GM18498 (cell line): ENCODE results near the gene GALNT17.

Source experiments
- ATAC-seq: cut with Tn5 transposase; IDR thresholded peaks from one replicate; pipeline ENCODE4 v1.9.1; 2021; ENCODE audit warnings: mild to moderate bottlenecking, moderate library complexity; ENCODE audit not compliant: unreplicated experiment

The GALNT17 gene

GRCh38 chr7:71486414-71486813, 354.5 kb downstream of the GALNT17 start:
- no peak for ATAC-seq

DNA sequence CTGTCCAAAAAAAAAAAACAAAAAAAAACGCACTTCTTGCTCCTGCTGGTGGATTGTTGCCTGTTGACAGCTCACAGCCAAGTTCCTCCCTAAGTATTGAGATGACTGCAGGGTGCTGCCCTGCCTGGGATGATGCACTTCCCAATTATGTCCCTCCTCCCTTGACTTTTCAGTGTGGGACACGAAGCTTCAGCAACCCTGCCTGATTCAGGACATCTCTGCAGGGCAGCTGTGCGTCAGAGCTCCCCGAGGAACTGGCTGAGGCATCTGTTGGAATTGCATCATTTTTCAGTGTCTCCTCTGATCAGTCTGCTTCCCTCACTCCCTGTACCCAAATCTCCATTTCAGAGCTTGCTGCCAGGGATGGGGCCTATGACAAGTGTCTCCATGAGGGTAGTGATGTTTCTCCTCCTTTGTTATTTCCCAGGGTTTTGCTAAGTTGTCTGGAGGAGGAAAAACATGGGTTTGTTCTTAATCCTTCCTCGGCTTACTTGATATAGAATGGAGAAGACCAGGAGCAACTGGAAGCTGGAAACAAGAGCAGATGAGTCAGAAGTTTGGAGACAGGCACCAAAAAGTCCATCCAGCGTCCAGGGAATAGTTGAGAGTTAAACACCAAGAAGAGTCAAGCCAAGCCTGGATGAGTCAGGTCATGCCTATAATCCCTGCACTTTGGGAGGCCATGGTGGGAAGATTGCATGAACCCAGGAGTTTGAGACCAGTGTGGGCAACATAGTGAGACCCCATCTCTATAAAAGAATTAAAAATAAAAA, 355.1 kb downstream of the GALNT17 start:
- no peak for ATAC-seq

DNA sequence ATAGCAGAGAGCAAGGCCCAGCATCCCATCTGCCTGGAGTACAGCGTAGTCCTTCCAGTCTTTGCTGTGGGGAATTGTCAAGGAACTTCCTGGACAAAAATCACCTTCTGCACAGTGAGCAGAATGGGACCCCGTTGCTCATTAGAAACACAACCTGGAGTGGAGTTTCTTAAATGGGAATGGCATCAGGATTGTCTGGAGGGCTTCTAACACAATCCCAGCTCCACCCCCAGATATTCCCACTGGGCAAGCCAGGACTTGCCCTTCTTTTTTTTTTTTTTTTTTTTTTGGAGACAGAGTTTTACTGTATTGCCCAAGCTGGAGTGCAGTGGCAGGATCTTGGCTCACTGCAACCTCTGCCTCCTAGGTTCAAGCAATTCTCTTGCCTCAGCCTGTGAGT, 356.4 kb downstream of the GALNT17 start:
- ATAC-seq, result no peak

- ATAC-seq, result no peak
Measured at GRCh38 chr7:71491336-71491735, 359.4 kb downstream of the GALNT17 start.

DNA sequence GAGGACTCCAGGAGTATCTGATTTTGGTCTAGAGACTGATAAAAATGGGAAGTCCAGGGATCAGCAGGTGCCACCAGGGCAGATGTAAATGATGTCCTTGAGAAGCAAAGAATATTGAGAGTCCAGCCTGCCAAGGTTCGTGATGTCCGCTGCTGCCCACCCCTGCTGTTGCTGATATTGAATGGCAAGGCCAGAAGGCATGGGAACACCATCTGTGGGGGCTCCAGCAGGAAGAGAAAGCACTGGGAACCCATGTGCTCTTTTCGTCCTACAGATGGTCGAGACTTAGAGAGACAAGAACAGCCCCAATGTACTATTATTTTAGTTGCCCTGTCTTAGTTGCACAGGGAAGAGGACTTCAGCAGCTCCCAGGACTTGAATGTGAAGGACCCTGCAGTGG, 363.9 kb downstream of the GALNT17 start:
- ATAC-seq, result no peak

DNA sequence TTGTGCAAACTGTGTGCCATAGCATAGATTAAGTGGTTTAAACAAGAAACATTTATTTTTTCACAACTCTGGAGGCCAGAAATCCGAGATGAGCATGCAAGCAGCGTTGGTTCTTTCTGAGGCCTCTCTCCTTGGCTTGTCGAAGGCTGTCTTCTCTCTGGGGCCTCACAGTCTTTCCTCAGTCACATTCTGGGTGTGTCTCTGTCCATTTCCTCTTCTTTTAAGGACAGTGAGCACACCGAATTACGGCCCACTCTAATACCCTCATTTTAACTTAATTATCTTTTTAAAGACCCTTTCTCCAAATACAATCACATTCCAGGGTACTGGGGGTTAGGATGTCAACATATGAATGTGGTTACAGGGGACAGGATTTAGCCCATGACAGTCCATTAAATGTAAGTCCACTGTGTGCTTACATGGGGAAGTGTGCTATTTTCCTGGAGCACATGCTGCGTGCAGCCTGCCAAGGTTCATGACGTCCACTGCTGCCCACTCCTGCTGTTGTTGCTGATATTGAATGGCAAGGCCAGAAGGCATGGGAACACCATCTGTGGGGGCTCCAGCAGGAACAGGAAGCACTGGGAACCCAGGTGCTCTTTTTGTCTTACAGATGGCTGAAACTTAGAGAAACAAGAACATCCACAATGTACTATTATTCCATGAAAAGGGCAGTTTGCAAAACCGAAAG, 365.5 kb downstream of the GALNT17 start:
- no peak for ATAC-seq

DNA sequence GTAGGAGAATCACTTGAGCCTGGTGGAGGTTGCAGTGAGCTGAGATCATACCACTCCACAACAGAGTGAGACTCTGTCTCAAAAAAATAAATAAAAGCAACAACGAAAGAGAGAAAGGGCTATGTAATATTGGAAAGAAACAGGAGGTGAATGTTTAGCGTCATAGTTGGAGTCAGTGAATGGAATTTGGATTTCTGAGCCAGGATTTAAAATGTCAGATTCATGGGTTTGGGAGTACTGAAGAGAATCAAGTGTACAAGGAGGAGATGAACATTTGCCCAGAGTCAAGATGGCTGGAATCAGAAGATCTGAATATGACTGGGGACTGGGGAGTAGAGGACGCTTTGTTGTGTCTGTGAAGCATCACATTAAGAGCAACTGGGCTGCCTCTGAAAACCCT, 366.4 kb downstream of the GALNT17 start:
- ATAC-seq, result no peak

- ATAC-seq, result no peak
Measured at GRCh38 chr7:71504697-71505441, 372.9 kb downstream of the GALNT17 start.

GRCh38 chr7:71506822-71507221, 374.9 kb downstream of the GALNT17 start:
- ATAC-seq, result no peak

GRCh38 chr7:71507680-71508602, 376.0 kb downstream of the GALNT17 start:
- no peak for ATAC-seq

GRCh38 chr7:71509381-71509780, 377.4 kb downstream of the GALNT17 start:
- no peak for ATAC-seq

DNA sequence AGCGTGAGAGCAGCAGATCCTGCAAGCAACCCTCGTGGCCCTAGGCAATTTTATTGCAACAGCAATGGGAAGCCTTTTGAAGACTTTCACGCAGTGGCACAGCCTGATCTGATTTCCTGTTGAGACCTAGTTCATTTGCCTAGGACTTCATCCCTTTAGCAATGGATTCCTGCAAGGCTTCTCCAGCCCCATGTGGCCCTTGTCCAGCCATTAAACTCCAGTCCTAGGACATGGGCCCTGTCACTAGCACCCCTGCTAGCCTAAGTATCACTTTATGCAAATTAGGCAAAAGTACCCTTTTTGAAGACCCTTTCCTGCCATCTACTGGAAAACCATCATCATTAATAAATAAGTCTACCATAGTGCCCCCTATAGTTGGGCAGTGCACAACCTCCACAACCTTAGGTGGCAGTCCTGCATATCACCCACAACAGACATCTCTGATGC, 379.4 kb downstream of the GALNT17 start:
- ATAC-seq, result no peak

- ATAC-seq, result no peak
Measured at GRCh38 chr7:71517940-71518699, 386.2 kb downstream of the GALNT17 start.

- no peak for ATAC-seq
Measured at GRCh38 chr7:71518880-71519279, 386.9 kb downstream of the GALNT17 start.

- no peak for ATAC-seq
Measured at GRCh38 chr7:71521506-71521905, 389.6 kb downstream of the GALNT17 start.

- no peak for ATAC-seq
Measured at GRCh38 chr7:71526106-71526505, 394.2 kb downstream of the GALNT17 start.

DNA sequence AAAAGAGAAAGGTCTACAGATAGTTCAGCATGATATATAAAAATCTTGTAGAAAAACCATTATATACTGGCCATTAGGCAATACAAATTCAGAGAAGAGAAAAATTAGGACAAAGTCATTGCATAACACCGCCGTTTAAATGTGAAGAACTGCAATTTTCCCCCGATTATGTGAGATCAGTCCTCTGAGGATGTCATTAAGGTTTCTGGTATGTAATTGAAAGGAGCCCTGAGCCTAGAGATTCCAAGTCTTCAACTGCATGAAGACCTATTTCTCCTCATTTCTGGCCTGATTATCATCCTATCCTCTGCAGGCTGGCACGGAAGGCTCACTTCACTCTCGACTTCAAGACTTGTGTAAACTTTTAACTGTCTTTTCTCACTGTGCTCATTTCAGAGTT, 395.3 kb downstream of the GALNT17 start:
- ATAC-seq, result no peak

- ATAC-seq, result no peak
Measured at GRCh38 chr7:71535616-71536015, 403.7 kb downstream of the GALNT17 start.

DNA sequence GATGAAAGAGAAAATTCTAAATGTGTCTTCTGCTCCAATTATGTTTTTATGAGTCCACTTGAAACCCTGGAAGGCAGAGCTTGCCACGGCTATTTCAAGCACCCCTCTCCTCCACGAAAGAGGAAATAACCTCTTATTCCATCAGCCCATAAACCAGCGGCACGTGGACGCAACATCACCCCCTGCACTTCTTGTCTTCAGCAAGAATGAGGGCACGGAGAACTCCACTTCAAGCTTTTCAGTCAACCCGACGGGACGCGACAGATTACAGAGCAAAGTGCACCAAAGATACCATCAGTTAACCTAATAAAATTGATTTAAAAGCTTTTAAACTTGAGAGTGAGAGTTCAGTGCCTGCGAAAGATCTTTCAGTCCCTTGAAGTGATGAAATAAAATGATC, 406.3 kb downstream of the GALNT17 start:
- ATAC-seq, result no peak

GRCh38 chr7:71539615-71540014, 407.7 kb downstream of the GALNT17 start:
- ATAC-seq, result no peak
